H1 (cell line): ENCODE measurements around the gene THADA. TPM values are rescaled to one million over a fixed set of nuclear protein-coding genes. Genes with fewer than 3 reads are reported as not detected.

Experiments
- CTCF ChIA-PET: fragments of 300-600 bp; sonication (Branson Sonifier 250); formaldehyde crosslinking; loops from one replicate; lab custom pipeline; 2021; ENCODE audit not compliant: partially characterized antibody; lab: Charles Lee
- POLR2A ChIA-PET: fragments of 300-600 bp; sonication (Branson Sonifier 250); formaldehyde crosslinking; loops from one replicate; lab custom pipeline; 2021; ENCODE audit warnings: inconsistent platforms; ENCODE audit not compliant: partially characterized antibody; lab: Charles Lee
- DNase-seq, 2 experiments: peaks; one replicate each; pipeline versions ENCODE4 v3.0.0 to v3.0.0-alpha.2; 2010 to 2022; ENCODE audit warnings: low spot score in 2 of 2, low read depth in 1 of 2, mixed read lengths in 1 of 2
- FAIRE-seq: peaks from 2 replicates; lab custom pipeline; 2011; peaks lifted over from hg19 to GRCh38; lab: Jason Lieb, UNC
- H2AFZ ChIP-seq: 2 replicates; pipeline ENCODE4 v1.8.1; 2012; ENCODE audit warnings: low read length, inconsistent platforms
- H2AK5ac ChIP-seq: 2 replicates; pipeline ENCODE4 v1.6.1; 2013; ENCODE audit warnings: low read depth, low read length
- H2BK120ac ChIP-seq: replicated peaks from 2 replicates; pipeline ENCODE3; 2013; ENCODE audit warnings: low read depth, low read length, inconsistent platforms
- H2BK12ac ChIP-seq: 2 replicates; pipeline ENCODE4 v1.6.1; 2013; ENCODE audit warnings: low read depth, low read length
- H2BK15ac ChIP-seq: 2 replicates; pipeline ENCODE4 v1.6.1; 2013; ENCODE audit warnings: low read length
- H2BK20ac ChIP-seq: 2 replicates; pipeline ENCODE4 v1.6.1; 2013; ENCODE audit warnings: low read length
- H2BK5ac ChIP-seq: 2 replicates; pipeline ENCODE4 v1.6.1; 2013; ENCODE audit warnings: low read depth, low read length
- H3K14ac ChIP-seq: 2 replicates; pipeline ENCODE4 v1.6.1; 2013; ENCODE audit warnings: inconsistent platforms; ENCODE audit not compliant: insufficient read length
- H3K18ac ChIP-seq: 2 replicates; pipeline ENCODE4 v1.6.1; 2013; ENCODE audit warnings: low read length; ENCODE audit errors: extremely low read depth
- H3K23ac ChIP-seq: 2 replicates; pipeline ENCODE4 v1.6.1; 2013; ENCODE audit warnings: inconsistent platforms; ENCODE audit not compliant: insufficient read length
- H3K23me2 ChIP-seq: 2 replicates; pipeline ENCODE4 v1.6.1; 2013; ENCODE audit warnings: low read depth, low read length
- H3K27ac ChIP-seq: 2 replicates; pipeline ENCODE4 v1.6.1; 2011; ENCODE audit warnings: low read depth, low read length, inconsistent platforms
- H3K27me3 ChIP-seq, 4 experiments: replicated peaks in 1 of 4; 1 replicate in 1 of 4; 2 replicates in 3 of 4; pipeline versions ENCODE4 v1.6.1 to v1.8.1; 2011 to 2013; ENCODE audit warnings: low read length in 3 of 4, mild to moderate bottlenecking in 3 of 4, inconsistent platforms in 2 of 4, mixed read lengths in 2 of 4, moderate library complexity in 1 of 4; ENCODE audit not compliant: control insufficient read depth in 3 of 4, insufficient read depth in 3 of 4; ENCODE audit errors: extremely low read depth in 1 of 4
- H3K36me3 ChIP-seq, 4 experiments: 2 replicates each; pipeline versions ENCODE4 v1.6.1 to v1.8.1; 2011 to 2013; ENCODE audit warnings: mild to moderate bottlenecking in 4 of 4, low read length in 3 of 4, moderate library complexity in 2 of 4, control low read depth in 1 of 4, inconsistent platforms in 1 of 4; ENCODE audit not compliant: insufficient read depth in 4 of 4, control insufficient read depth in 2 of 4
- H3K4ac ChIP-seq: replicated peaks from 2 replicates; pipeline ENCODE3; 2013; ENCODE audit warnings: low read length, low read depth, mixed read lengths, inconsistent platforms; ENCODE audit not compliant: insufficient read length
- H3K4me1 ChIP-seq, 4 experiments: replicated peaks in 1 of 4; 1 replicate in 1 of 4; 2 replicates in 3 of 4; pipeline versions ENCODE4 v1.6.1 to v1.8.1; 2011 to 2013; ENCODE audit warnings: low read length in 3 of 4, inconsistent platforms in 2 of 4, mixed read lengths in 1 of 4; ENCODE audit not compliant: insufficient read depth in 4 of 4, control insufficient read depth in 3 of 4
- H3K4me2 ChIP-seq, 2 experiments: 2 replicates each; pipeline versions ENCODE4 v1.6.1 to v1.8.1; 2011 to 2013; ENCODE audit warnings: low read depth in 2 of 2, low read length in 2 of 2, control low read depth in 1 of 2, inconsistent platforms in 1 of 2, mild to moderate bottlenecking in 1 of 2; ENCODE audit not compliant: insufficient read depth in 1 of 2
- H3K4me3 ChIP-seq, 4 experiments: fragments of 200-600, 300-600 bp in 1 of 4; sonication (generic), shearing (Covaris generic), sonication (Bioruptor Twin) in 1 of 4; 2 replicates each; pipeline versions ENCODE4 v1.5.1 to v1.8.1; 2011 to 2016; ENCODE audit warnings: low read length in 4 of 4, low read depth in 3 of 4, control low read depth in 2 of 4, inconsistent platforms in 2 of 4, mild to moderate bottlenecking in 2 of 4, mixed read lengths in 1 of 4, moderate library complexity in 1 of 4; ENCODE audit not compliant: insufficient read depth in 2 of 4; ENCODE audit errors: extremely low read depth in 1 of 4
- H3K56ac ChIP-seq: replicated peaks from 2 replicates; pipeline ENCODE3; 2013; ENCODE audit warnings: low read depth, mild to moderate bottlenecking, mixed read lengths, low read length, inconsistent platforms; ENCODE audit not compliant: insufficient read length
- H3K79me1 ChIP-seq: 2 replicates; pipeline ENCODE4 v1.6.1; 2013; ENCODE audit warnings: low read depth, low read length, control low read depth
- H3K79me2 ChIP-seq, 2 experiments: 2 replicates each; pipeline versions ENCODE4 v1.6.1 to v1.8.1; 2012 to 2013; ENCODE audit warnings: low read length in 2 of 2, mild to moderate bottlenecking in 2 of 2, inconsistent platforms in 1 of 2; ENCODE audit not compliant: insufficient read depth in 2 of 2, control insufficient read depth in 1 of 2
- H3K9ac ChIP-seq, 4 experiments: replicated peaks in 1 of 4; 1 replicate in 1 of 4; 2 replicates in 3 of 4; pipeline versions ENCODE4 v1.6.1 to v1.8.1; 2011 to 2013; ENCODE audit warnings: low read depth in 3 of 4, low read length in 3 of 4, control low read depth in 2 of 4, mild to moderate bottlenecking in 2 of 4, moderate library complexity in 2 of 4, inconsistent platforms in 1 of 4; ENCODE audit errors: extremely low read depth in 1 of 4
- H3K9me3 ChIP-seq, 2 experiments: 2 replicates each; pipeline versions ENCODE4 v1.6.1 to v1.8.1; 2012 to 2013; ENCODE audit warnings: mild to moderate bottlenecking in 2 of 2, moderate library complexity in 2 of 2, control low read depth in 1 of 2, inconsistent platforms in 1 of 2, low read depth in 1 of 2, low read length in 1 of 2, mixed read lengths in 1 of 2; ENCODE audit not compliant: insufficient read depth in 2 of 2
- H4K20me1 ChIP-seq, 2 experiments: replicated peaks in 1 of 2; 2 replicates each; pipeline versions ENCODE3 to v1.8.1; 2011 to 2013; ENCODE audit warnings: inconsistent platforms in 2 of 2, low read length in 2 of 2, mild to moderate bottlenecking in 1 of 2; ENCODE audit not compliant: insufficient read depth in 2 of 2, control insufficient read depth in 1 of 2
- H4K5ac ChIP-seq: 2 replicates; pipeline ENCODE4 v1.6.1; 2013; ENCODE audit warnings: low read length, low read depth, mixed read lengths, inconsistent platforms; ENCODE audit not compliant: insufficient read length
- H4K8ac ChIP-seq: 2 replicates; pipeline ENCODE4 v1.8.0; 2013; ENCODE audit warnings: mild to moderate bottlenecking, moderate library complexity, low read length, inconsistent platforms; ENCODE audit not compliant: insufficient read depth; ENCODE audit errors: extremely low read depth
- H4K91ac ChIP-seq: replicated peaks from 2 replicates; pipeline ENCODE3; 2013; ENCODE audit warnings: low read length, mixed read lengths, inconsistent platforms; ENCODE audit not compliant: insufficient read length
- BACH1 ChIP-seq: IDR thresholded peaks from 2 replicates; pipeline ENCODE4 v1.6.1; 2012; ENCODE audit warnings: low read length, improper control_type of control experiment
- CBX5 ChIP-seq: fragments of 300-800, 300-1000 bp; sonication (generic); IDR thresholded peaks from 2 replicates; pipeline ENCODE4 v1.7.1; 2016; ENCODE audit warnings: antibody characterized with exemption, low read length, low read depth
- CHD1 ChIP-seq: IDR thresholded peaks from 2 replicates; pipeline ENCODE4 v1.6.1; 2012; ENCODE audit warnings: low read depth, low read length, improper control_type of control experiment
- CHD2 ChIP-seq: IDR thresholded peaks from 2 replicates; pipeline ENCODE4 v1.6.1; 2012; ENCODE audit warnings: low read length, improper control_type of control experiment
- CREB1 ChIP-seq: IDR thresholded peaks from 2 replicates; pipeline ENCODE4 v1.6.1; 2012; ENCODE audit warnings: inconsistent platforms
- GABPA ChIP-seq: IDR thresholded peaks from 2 replicates; pipeline ENCODE4 v1.6.1; 2011; ENCODE audit warnings: mild to moderate bottlenecking, low read length, moderate library complexity, borderline replicate concordance; ENCODE audit not compliant: insufficient read depth
- RBBP5 ChIP-seq: IDR thresholded peaks from 2 replicates; pipeline ENCODE4 v1.7.1; 2012; ENCODE audit warnings: low read depth, mild to moderate bottlenecking, inconsistent platforms, low read length, moderate library complexity, borderline replicate concordance
- RFX5 ChIP-seq: IDR thresholded peaks from 2 replicates; pipeline ENCODE4 v1.6.1; 2011; ENCODE audit warnings: low read depth, low read length, improper control_type of control experiment, borderline replicate concordance
- SAP30 ChIP-seq: fragments of 300-600 bp; sonication (generic); IDR thresholded peaks from 2 replicates; pipeline ENCODE4 v1.7.1; 2012; ENCODE audit warnings: low read length, moderate library complexity, mild to moderate bottlenecking, inconsistent platforms; ENCODE audit not compliant: insufficient read depth, insufficient replicate concordance
- SIN3A ChIP-seq, 2 experiments: IDR thresholded peaks in 1 of 2; conservative IDR thresholded peaks in 1 of 2; 2 replicates each; pipeline ENCODE4 v1.6.1; 2011 to 2012; ENCODE audit warnings: low read length in 2 of 2, improper control_type of control experiment in 1 of 2, low read depth in 1 of 2, mild to moderate bottlenecking in 1 of 2
- SP1 ChIP-seq: IDR thresholded peaks from 2 replicates; pipeline ENCODE4 v1.6.1; 2011; ENCODE audit warnings: low read depth, low read length
- SRF ChIP-seq: IDR thresholded peaks from 2 replicates; pipeline ENCODE4 v1.6.1; 2011; ENCODE audit warnings: mild to moderate bottlenecking, low read depth, low read length, moderate library complexity
- ZNF274 ChIP-seq: IDR thresholded peaks from 2 replicates; pipeline ENCODE4 v1.7.0; 2012; ENCODE audit warnings: low read length, borderline replicate concordance; ENCODE audit errors: extremely low read depth
- WGBS, 2 experiments: shearing (Covaris generic) in 1 of 2; methylation state at CpG; one replicate each; pipeline versions ENCODE4 v1.1.6 to v1.1.7; 2013 to 2015; ENCODE audit warnings: low lambda C conversion rate in 2 of 2, mixed read lengths in 2 of 2, inconsistent platforms in 1 of 2, low coverage in 1 of 2, missing lambda C conversion rate in 1 of 2; ENCODE audit not compliant: insufficient replicate concordance in 2 of 2, insufficient coverage in 1 of 2, insufficient read length in 1 of 2; ENCODE audit errors: extremely low coverage in 1 of 2, missing lambda C conversion rate in 1 of 2; 5-methylcytosine and 5-hydroxymethylcytosine counted together
- polyA plus RNA-seq, 7 experiments: library from polyadenylated mRNA; depleted of rRNA in 3 of 7; stranded (reverse) in 5 of 7; unstranded in 2 of 7; fragments of >200 nt in 5 of 7; fragments of 200-250 nt in 2 of 7; gene quantifications; 1 replicate in 5 of 7; 2 replicates in 1 of 7; 4 replicates in 1 of 7; pipeline versions ENCODE4 v1.2.1 to v1.2.3, GENCODE V29; 2011 to 2013; ENCODE audit warnings: missing spikeins in 2 of 7, mixed read lengths in 2 of 7
- total RNA-seq: library from RNA; stranded (reverse); fragmentation: NEBNext Ultra II Directional; extraction: Animal tissue kit (Norgen Biotek cat#: 25700); gene quantifications from 2 replicates; pipeline ENCODE4 v1.2.1, GENCODE V29; 2021
- TF ChIP-seq, protein P1 (sequence below): IDR thresholded peaks from 2 replicates; pipeline ENCODE4 v1.6.1; 2011; ENCODE audit warnings: low read length, improper control_type of control experiment

THADA gene
- total and polyA plus RNA-seq, 2 of the 8 experiments (the other 6 are each of a cell fraction or from before 2014, with no cell fraction given): 22.4 to 26.8 TPM

DNA sequence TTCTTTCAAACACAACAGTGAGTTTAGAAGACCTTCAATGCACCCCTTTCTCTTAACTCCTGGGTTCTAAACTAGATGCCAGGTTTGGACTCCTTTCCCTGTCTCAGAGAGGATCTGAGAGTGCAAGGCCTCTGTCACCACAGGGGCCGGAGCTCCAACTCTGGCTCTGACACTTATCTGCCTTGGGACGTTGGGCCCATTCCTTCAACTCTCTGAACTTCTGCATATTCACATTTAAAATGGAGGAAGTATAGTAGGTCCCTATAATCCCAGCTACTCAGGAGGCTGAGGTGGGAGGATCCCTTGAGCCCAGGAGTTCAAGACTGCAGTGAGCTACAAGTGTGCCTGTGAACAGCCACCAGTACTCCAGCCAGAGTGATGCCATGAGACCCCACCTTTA is 325.4 kb downstream of the THADA start:
- no peak overlapping the region for H2BK20ac ChIP-seq
- H3K56ac ChIP-seq: no peak overlapping the region
- H3K79me1 ChIP-seq: no peaks in the 10 kb centered on the region
- DNase-seq (no peak), FAIRE-seq (no peak)
- no peaks in the 10 kb centered on the region for H3K36me3 ChIP-seq
- no peak overlapping the region for H3K4ac ChIP-seq
- H3K9ac ChIP-seq: no peak overlapping the region
- no peak overlapping the region for H2BK15ac ChIP-seq
- H3K14ac ChIP-seq: no peak overlapping the region
- 0 out of 2 replicates have a peak overlapping the region, but pooled peaks have one; percentile 39 for H2BK12ac ChIP-seq
- no peaks in the 10 kb centered on the region for H3K27me3 ChIP-seq
- no peak overlapping the region for H2BK120ac ChIP-seq
- no peak overlapping the region for H3K4me3 ChIP-seq
- CTCF ChIA-PET: interaction anchor here (1.0 to 2.3 kb wide), 8 partner anchors 10 to 322 kb away, joined by 3 to 8 read pairs (median 4); no protein-coding TSS in a partner anchor
- H3K4me2 ChIP-seq: no peak overlapping the region
- 85% methylated on average over 2 of the region's 2 CpGs; no CpG with 5 or more reads in 1 of the 2 experiments for WGBS, 2 experiments
- H3K9me3 ChIP-seq: no peaks in the 10 kb centered on the region
- H4K8ac ChIP-seq: no peak overlapping the region
- no peak overlapping the region for H3K27ac ChIP-seq
- no peak overlapping the region for H3K23ac ChIP-seq
- no peak overlapping the region for H2AFZ ChIP-seq
- no peaks in the 10 kb centered on the region for H3K79me2 ChIP-seq
- H4K91ac ChIP-seq: no peak overlapping the region
- POLR2A ChIA-PET: no interaction called here
- no peak overlapping the region for H2BK5ac ChIP-seq
- no peaks in the 10 kb centered on the region; the same call in 1 of the 2 replicates for H3K23me2 ChIP-seq
- no peaks in the 10 kb centered on the region for H4K20me1 ChIP-seq
- H3K4me1 ChIP-seq: peaks cover 0 to 12% (median 3%) of the 10 kb centered on the region in 4 experiments; a peak in 4 of 7 replicates
- no peak overlapping the region for H3K18ac ChIP-seq
- H2AK5ac ChIP-seq: no peak overlapping the region
- no peak overlapping the region for H4K5ac ChIP-seq
- no peak for TF ChIP-seq CREB1
- no peak for TF ChIP-seq RBBP5
- no peak for TF ChIP-seq BACH1
- TF ChIP-seq SP1: no peak
- no peak for TF ChIP-seq RFX5
- TF ChIP-seq ZNF274: no peak
- TF ChIP-seq CHD1: no peak
- TF ChIP-seq SIN3A (conservative IDR thresholded peaks at IDR 0.05 in 1 of 2, IDR thresholded peaks at IDR 0.05 in 1 of 2; ENCODE audit: low read depth in 1 of 2, low read length in 2 of 2): no peak
- no peak for TF ChIP-seq CBX5
- TF ChIP-seq CHD2: no peak
- no peak for TF ChIP-seq SAP30
- TF ChIP-seq, protein P1, sequence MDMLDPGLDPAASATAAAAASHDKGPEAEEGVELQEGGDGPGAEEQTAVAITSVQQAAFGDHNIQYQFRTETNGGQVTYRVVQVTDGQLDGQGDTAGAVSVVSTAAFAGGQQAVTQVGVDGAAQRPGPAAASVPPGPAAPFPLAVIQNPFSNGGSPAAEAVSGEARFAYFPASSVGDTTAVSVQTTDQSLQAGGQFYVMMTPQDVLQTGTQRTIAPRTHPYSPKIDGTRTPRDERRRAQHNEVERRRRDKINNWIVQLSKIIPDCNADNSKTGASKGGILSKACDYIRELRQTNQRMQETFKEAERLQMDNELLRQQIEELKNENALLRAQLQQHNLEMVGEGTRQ: no peak
- no peak for TF ChIP-seq SRF
- TF ChIP-seq GABPA: no peak
